HG03095 (cell line): ENCODE results near the gene TRAPPC10.

Experiments
- ATAC-seq: cut with Tn5 transposase; IDR thresholded peaks from one replicate; pipeline ENCODE4 v1.9.1; 2021; ENCODE audit warnings: moderate library complexity; ENCODE audit not compliant: unreplicated experiment

Gene TRAPPC10

DNA sequence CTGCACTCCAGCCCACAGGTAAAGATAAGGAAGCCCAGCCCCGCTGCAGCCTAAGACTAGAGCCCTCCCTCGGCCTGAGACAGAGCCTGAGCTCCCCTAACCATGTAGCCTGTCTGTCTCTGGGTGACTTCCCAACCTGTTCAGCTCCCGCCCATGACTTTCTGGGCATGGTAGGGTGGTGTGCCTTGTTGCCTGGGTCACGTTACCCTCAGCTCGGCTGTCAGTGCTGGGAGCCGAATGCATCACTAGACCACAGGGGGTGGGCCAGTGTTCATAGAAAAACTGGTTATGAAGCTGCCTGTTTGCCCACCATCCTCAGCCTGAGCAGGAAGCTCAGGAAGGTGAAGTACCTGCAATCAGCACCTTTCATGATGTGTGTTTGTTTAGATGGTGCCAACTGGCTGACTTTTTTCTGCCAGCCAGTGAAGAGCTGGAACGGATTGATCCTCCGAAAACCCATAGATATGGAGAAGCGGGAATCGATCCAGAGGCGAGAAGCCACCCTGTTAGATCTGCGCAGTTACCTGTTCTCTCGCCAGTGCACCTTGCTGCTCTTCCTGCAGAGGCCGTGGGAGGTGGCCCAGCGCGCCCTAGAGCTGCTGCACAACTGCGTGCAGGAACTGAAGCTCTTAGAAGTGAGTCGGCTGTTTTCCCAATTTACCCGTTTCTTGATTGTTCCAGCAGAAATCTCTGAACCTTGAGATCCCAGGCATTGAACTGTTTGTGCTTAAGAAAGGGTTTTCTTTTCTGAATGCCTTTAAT, 51.2 kb downstream of the TRAPPC10 start:
- ATAC-seq = no peak

DNA sequence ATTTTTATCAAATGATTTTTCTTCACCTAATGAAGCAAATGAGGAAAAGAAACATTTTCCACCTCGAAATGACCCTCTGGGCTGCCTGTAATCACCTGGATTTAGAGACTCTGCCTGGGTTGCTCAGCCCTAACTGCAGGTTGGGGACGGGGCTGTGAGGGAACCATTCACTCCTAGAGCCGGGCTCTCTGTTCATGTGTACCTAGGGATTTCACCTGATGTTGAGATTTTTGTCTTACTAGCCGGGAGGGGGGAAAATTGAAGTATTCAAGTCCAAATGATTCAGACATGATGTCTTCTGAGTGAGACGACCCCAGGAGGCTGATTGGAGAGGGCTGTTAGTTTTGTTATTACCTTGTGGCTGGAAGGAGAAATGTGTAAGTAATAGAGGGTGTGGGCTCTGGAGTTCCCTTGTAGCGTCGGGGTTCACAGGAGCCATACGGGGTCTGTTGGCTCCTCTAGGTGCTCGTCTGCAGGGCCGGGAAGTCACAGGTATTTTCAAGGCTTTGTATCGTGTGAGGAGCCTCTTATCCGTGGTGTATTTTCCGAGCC, 52.8 kb downstream of the TRAPPC10 start:
- no peak for ATAC-seq

DNA sequence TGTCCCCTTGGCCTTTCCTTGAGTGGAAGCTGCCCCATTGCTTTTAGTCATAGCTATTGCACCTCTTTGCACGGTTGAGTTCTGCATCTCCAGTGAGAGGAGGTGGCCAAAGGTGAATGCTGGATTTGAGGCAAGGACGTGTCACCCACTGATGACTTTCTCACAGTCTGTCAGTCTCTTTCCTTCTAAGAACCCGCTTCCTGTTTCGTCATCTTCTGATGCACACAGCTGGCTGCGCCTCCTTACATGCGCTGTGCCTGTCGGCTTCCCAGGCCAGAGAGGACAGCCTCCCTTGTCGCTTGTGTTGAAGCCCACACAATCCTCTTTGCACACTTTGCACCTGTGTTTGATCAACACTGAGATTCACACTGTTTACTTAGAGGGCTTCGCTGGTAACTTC, 53.3 kb downstream of the TRAPPC10 start:
- ATAC-seq = no peak

- ATAC-seq = no peak
These were observed 54.0 kb downstream of the TRAPPC10 start for GRCh38 chr21:44066116-44066515.

DNA sequence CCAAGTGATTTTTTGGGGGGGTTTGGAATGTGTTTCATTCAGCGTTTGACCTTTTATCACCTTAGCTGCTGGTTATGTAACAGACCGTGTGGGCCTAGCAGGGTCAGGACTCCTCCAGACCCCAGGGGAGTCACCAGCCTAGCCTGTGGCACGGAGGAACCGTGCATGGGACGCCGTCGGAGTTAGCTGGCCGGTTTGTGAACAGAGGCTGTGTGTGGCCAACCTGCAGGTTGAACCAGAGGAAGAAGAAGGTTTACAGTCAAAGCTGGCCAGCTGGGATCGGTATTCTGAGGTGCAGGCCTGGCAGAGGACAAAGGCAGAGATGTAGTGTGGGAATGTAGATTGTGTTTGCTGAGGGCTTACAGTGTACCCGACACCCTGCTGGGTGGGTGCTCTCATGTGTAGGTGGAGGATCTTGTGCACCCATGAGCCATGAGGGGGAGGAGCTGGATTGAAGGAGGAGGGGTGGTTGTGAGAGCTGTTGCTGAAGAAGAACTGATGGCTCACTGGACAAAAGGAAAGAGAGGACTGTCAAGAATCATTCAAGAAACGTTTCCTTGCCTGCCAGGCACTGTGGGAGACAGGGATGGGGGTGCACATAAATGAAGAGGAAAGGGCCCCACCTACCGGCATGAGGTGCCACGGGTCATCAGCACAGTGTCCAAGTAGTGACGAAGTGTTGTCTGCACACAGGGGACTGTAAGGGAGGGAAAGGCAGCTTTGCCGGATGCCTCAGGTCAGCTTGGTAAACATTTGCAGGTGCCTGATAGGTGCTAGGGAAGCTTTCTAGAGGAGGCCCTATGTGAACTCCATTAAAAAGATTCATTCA, 55.1 kb downstream of the TRAPPC10 start:
- ATAC-seq = no peak

GRCh38 chr21:44070391-44070790, 58.3 kb downstream of the TRAPPC10 start:
- ATAC-seq = no peak

DNA sequence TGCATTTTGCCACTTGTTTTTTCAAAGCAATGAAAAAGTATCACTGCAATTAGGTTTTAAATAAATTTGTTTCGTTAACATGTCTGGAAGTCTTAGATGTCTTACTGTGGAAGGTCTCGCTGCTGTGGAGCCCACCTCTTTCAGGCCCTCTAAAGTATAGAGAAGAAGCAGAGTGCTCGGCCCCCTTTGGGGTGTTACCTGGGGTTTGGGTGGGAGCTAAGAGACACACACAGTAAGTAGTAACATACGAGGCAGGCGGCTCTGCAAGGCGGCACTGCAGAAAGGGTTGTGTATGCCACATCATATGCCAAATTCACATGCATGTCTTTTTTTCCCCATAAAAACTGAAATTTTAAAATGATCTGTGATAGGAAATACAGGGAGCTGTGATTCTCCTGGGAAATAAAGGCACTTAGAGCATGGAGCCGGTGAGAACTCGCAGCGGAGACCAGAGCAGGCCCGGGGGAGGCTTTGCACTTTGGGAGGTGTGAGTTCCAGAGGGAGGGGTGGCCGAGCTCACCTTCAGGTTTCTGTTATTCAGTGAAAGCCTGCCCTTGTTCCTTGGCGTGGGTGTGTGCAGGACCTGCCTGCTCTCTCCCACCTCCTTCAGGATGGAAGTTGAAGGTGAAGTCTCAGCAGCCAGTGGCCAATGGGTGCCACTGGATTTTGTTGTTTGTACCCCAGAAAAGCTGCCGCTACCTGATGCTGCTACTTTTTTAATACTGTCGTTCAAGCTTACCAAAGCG, 59.4 kb downstream of the TRAPPC10 start:
- no peak for ATAC-seq

DNA sequence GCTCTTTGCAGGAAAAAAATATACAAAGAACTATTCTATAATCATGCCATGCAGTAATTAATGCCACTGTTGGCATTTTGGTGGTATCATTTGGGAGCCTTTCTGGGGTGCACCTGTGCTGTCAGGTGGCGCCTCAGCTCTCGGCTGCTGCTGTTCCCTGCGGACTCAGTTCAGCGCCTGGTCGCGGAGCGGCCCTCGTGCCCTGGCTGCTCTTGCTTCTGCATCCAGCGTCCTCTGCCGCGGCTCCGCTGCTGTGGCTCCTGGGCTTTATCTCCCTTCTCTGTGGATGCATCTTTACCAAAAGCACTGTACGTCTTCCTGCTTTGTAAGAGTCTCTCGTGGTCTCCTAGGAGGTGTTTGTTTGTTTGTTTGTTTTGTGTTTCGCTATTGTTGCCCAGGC, 60.0 kb downstream of the TRAPPC10 start:
- no peak for ATAC-seq

DNA sequence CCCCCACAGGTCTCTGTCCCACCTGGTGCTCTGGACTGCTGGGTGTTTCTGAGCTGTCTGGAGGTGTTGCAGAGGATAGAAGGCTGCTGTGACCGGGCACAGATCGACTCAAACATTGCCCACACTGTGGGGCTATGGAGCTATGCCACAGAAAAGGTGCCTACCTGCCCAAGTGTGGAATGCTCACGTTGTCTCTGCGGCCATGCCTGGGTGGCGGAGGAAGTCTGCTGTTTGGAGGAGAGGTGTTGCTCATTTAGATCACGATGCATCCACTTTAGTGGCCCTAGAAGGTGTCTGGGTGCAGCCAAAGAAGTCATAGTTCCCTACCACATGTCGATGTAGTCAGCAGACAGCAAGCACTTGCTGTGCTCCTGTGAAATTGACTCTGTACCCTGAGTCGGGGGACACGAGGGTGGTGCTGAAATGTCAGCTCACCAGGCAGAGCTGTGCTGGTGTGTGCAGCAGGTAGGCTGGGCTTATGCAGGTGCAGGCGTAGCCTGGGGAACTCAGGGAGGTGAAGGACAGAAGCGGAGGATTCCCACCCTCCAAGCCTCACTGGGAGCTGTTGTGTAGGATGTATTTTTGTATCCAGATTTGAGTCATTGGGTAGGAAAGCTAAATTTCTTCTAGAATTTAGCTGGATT, 62.3 kb downstream of the TRAPPC10 start:
- no peak for ATAC-seq

GRCh38 chr21:44076316-44076715, 64.2 kb downstream of the TRAPPC10 start:
- no peak for ATAC-seq

- no peak for ATAC-seq
These were observed 66.4 kb downstream of the TRAPPC10 start for GRCh38 chr21:44078411-44078981.

DNA sequence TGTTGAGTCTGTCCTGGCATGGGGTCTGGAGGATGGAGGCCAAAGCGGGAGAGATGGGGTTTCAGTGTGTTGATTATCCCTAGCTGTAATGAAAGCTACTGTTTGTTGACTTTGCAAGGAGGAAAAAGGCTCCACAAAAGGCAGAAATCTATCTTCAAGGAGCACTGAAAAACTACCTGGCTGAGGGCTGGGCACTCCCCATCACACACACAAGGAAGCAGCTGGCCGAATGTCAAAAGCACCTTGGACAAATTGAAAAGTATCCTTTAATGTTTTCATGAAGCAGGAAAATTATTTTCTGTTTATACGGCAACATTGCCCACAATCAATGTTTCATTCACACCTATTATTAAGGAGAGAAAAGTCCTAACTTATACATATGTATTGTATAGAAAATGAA, 67.3 kb downstream of the TRAPPC10 start:
- ATAC-seq = no peak

DNA sequence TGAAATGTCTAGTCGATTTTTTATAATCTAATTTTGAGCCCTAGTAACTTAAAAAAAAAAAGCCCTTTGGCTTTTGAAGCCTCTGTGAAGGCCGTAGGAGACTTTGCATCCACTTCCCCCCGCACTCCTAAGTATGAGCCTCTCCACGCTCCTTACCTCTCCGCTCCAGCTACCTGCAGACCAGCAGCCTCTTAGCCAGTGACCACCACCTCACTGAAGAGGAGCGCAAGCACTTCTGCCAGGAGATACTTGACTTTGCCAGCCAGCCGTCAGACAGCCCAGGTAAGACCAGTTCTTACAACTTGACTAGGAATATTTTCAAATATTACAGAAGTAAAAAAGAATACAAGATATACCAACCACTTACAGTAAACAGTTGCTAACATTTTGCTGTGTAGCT, 67.7 kb downstream of the TRAPPC10 start:
- no peak for ATAC-seq

GRCh38 chr21:44082648-44083440, 70.7 kb downstream of the TRAPPC10 start:
- no peak for ATAC-seq

- ATAC-seq = no peak
These were observed 71.7 kb downstream of the TRAPPC10 start for GRCh38 chr21:44083631-44084291.

DNA sequence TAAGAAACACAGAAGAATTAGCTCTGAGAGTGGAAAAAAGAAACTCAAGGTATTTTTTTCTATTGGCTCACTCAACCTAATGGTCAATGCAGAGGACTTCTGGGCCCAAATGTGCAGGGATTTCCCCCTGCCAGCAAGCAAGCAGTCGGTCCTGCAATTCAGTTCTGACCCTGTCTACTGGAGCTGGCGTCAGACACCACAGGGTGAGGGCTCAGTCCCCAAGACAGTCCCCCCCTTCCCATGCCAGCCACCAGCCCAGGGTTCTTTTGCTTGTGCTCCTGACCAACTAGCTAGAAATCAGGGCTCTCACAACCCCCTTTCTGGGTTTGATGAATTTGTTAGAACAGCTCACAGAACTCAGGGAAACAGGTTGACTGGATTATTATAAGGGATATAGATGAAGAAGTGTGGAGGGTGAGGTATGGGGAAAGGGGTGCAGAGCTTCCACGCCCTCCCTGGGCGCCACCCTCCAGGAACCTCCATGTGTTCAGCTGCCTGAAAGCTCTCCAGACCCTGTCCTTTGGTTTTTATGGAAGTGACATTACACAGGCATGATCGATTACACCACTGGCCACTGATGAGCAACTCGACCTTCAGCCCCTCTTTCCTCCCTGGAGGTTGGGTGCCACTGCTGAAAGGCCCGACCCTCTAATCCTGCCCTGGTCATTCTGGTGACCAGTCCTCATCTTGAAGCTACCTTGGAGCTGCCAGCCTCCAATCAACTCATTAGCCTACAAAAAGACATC, 72.6 kb downstream of the TRAPPC10 start:
- ATAC-seq = no peak

DNA sequence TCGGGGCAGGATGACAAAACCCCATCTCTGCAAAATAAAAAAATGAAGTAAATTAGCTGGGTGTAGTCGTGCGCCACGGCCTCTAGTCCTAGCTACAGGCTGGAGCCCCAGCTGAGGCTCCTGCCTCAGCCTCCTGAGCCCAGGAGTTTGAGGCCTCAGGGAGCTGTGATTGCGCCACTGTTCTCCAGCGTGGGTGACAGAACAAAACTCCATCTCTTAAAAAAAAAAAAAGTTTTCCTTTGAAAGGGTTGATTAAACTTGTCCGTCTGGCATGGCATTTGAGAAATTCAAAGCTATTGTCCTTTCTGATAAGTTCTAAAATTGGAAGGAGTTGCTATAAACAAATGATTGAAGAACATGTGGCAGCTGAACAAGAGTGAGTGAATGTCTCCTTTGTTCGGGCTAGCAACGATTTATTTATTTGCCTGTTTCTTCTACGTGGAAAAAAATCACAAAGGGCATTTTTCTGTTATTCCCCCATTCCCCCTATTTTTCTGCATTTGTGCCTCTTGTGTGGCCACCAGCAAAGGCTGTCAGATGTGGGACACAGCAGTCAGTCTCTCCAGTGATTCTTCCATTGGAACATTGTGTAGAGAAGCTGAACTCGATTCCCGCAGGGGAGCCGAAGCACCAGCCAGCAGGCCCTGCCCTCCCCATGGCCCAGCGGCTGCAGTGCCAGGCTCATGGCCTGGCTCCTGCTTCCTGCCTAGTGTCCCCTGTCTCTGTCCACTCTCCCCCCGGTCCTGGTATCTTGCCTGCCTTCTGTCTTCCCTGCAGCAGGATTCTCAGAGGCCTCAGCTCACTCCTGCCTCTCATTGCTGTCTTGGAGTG, 73.6 kb downstream of the TRAPPC10 start:
- ATAC-seq = no peak
